RWPE2 (cell line): ENCODE data around the gene ADAMTSL2.
"Not testable (repeated sequence)": the region's sequence is repeated elsewhere in the genome, so short reads cannot be mapped to it uniquely, and the experiment has no call there.

Experiments used
- ATAC-seq: fragments of 200-7000 bp; cut with Tn5 transposase; 3 replicates; pipeline ENCODE4 v1.9.1; 2021; ENCODE audit warnings: low read depth
- DNase-seq: peaks from one replicate; pipeline ENCODE4 v3.0.0-alpha.2; 2020; ENCODE audit warnings: low spot score
- H3K27ac ChIP-seq: fragments of 450-650 bp; 2 replicates; pipeline ENCODE4 v1.5.1; 2017; ENCODE audit warnings: mild to moderate bottlenecking; ENCODE audit not compliant: poor library complexity, severe bottlenecking
- H3K27me3 ChIP-seq: fragments of 250-450 bp; sonication (Bioruptor Pico); 2 replicates; pipeline ENCODE4 v1.5.1; 2021; ENCODE audit warnings: mild to moderate bottlenecking, moderate library complexity; ENCODE audit not compliant: insufficient read depth, poor library complexity, severe bottlenecking
- H3K36me3 ChIP-seq: fragments of 250-450 bp; sonication (Bioruptor Pico); 2 replicates; pipeline ENCODE4 v1.5.1; 2020; ENCODE audit warnings: low read depth, mild to moderate bottlenecking, moderate library complexity
- H3K4me1 ChIP-seq: fragments of 250-450 bp; sonication (Bioruptor Pico); 2 replicates; pipeline ENCODE4 v1.5.1; 2021; ENCODE audit warnings: mild to moderate bottlenecking, moderate library complexity; ENCODE audit not compliant: insufficient read depth, poor library complexity, severe bottlenecking
- H3K4me3 ChIP-seq: fragments of 250-450 bp; sonication (Bioruptor Pico); 2 replicates; pipeline ENCODE4 v1.5.1; 2021; ENCODE audit warnings: mild to moderate bottlenecking, moderate library complexity; ENCODE audit not compliant: severe bottlenecking
- H3K9me3 ChIP-seq: fragments of 250-450 bp; sonication (Bioruptor Pico); 2 replicates; pipeline ENCODE4 v1.5.1; 2021; ENCODE audit warnings: mild to moderate bottlenecking, moderate library complexity; ENCODE audit not compliant: severe bottlenecking
- TF ChIP-seq, protein P1 (sequence below): fragments of 450-650 bp; IDR thresholded peaks from one replicate; pipeline ENCODE4 v1.5.1; 2017; ENCODE audit warnings: mild to moderate bottlenecking, moderate library complexity; ENCODE audit not compliant: poor library complexity, severe bottlenecking

ADAMTSL2 gene

DNA sequence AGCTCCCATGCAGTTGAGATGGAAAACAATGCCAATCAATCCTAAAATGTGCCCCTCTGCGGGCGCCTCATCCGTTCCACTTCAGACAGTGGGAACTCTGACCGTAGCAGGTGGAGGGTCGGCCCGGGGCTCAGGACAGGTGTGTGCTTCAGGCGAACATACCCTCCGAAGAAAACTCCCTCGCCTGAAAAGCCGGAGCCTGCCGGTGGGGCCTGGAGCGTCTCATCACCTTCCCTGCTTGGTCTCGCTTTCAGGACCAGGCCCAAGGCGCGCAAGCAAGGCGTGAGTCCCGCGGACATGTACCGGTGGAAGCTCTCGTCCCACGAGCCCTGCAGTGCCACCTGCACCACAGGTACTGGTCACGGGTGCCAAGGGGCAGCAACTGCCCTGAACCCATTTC is 26.4 kb downstream of the ADAMTSL2 start:
- Histone ChIP-seq H3K36me3 (no peaks in the 10 kb centered on the region), H3K4me1 (no peaks in the 10 kb centered on the region), H3K9me3 (no peaks in the 10 kb centered on the region), H3K4me3 (no peak overlapping the region), H3K27me3 (peaks cover 11% of the 10 kb centered on the region), H3K27ac (no peak overlapping the region)
- TF ChIP-seq, protein P1, sequence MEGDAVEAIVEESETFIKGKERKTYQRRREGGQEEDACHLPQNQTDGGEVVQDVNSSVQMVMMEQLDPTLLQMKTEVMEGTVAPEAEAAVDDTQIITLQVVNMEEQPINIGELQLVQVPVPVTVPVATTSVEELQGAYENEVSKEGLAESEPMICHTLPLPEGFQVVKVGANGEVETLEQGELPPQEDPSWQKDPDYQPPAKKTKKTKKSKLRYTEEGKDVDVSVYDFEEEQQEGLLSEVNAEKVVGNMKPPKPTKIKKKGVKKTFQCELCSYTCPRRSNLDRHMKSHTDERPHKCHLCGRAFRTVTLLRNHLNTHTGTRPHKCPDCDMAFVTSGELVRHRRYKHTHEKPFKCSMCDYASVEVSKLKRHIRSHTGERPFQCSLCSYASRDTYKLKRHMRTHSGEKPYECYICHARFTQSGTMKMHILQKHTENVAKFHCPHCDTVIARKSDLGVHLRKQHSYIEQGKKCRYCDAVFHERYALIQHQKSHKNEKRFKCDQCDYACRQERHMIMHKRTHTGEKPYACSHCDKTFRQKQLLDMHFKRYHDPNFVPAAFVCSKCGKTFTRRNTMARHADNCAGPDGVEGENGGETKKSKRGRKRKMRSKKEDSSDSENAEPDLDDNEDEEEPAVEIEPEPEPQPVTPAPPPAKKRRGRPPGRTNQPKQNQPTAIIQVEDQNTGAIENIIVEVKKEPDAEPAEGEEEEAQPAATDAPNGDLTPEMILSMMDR, result no peak
- ATAC-seq (no peak), DNase-seq (no peak)

DNA sequence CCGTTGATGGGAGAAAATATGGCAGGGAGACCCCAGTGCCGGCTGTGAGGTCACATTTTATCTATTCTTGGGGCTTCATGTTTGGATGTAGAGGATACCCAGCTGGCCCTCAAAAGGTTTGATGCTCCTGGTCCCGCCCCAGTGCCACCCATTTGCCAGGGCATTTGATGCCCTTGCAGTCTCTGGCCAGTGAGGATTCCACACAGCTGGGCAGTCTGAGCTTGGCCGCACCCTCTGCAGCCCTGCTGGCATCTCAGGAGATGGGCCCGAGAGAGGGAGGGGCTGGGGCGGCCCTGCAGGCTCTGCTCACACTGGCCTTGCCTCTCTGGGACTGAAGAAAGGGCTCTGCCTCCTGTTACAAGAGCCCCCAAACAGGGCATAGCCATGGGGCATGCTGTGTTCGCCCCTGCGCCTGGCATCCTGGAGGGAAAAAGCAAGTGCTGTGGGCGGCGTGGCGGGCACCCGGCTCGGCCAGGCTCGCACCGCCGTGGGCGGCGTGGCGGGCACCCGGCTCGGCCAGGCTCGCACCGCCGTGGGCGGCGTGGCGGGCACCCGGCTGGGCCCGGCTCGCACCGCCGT is 27.6 kb downstream of the ADAMTSL2 start:
- ATAC-seq (no peak), DNase-seq (no peak)
- no peaks in the 10 kb centered on the region for H3K36me3 ChIP-seq
- H3K9me3 ChIP-seq, result no peaks in the 10 kb centered on the region
- no peak overlapping the region for H3K27ac ChIP-seq
- H3K4me3 ChIP-seq, result no peak overlapping the region
- H3K4me1 ChIP-seq, result no peaks in the 10 kb centered on the region
- TF ChIP-seq, protein P1, result no peak
- peaks cover 11% of the 10 kb centered on the region for H3K27me3 ChIP-seq

DNA sequence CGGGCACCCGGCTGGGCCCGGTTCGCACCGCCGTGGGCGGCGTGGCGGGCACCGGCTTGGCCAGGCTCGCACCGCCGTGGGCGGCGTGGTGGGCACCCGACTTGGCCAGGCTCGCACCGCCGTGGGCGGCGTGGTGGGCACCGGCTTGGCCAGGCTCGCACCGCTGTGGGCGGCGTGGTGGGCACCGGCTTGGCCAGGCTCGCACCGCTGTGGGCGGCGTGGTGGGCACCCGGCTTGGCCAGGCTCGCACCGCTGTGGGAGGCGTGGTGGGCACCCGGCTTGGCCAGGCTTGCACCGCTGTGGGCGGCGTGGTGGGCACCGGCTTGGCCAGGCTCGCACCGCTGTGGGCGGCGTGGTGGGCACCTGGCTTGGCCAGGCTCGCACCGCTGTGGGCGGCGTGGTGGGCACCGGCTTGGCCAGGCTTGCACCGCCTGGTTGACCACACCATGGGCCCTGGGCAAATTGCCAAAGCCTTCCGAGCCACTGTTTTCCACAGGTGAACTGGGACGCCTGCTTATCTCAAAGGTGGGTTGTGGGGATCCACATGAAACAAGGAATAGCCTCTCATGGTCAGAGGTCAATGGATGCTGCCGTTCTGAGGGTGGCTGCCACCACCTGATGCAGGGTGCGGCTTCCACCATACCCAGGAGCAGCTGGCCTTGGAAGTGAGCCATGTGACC is 28.2 kb downstream of the ADAMTSL2 start:
- H3K27ac ChIP-seq, result no peak overlapping the region

DNA sequence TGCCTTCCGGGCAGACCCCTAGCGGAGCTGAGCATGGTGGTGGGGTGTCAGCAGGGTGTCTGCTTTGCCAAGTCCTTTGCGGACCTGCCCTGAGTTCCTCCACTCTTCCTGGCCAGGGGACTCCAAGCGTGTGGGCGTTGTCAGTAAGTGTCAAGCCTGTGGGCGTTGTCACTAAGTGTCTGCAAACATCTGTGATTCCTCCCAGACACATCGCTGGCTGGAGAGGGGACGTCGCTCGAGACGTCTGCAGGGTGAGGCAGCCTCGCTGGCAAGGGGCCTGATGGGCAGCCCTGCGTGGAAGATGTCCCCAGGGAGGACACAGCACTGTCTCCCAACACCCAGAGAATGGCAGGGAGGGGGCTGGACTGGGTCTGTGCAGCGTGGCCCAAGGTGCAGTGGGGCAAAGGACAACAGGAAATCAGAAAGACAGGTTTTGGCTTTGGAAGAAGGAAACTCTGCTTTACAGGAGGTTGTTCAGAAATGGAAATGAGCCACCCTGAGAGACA is 28.8 kb downstream of the ADAMTSL2 start:
- no peak for ATAC-seq
- no peak for DNase-seq
- no peaks in the 10 kb centered on the region for H3K9me3 ChIP-seq
- no peak overlapping the region for H3K27ac ChIP-seq
- H3K36me3 ChIP-seq, result no peaks in the 10 kb centered on the region
- no peaks in the 10 kb centered on the region for H3K4me1 ChIP-seq
- peaks cover 11% of the 10 kb centered on the region for H3K27me3 ChIP-seq
- no peak overlapping the region for H3K4me3 ChIP-seq
- TF ChIP-seq, protein P1, result no peak

More for the DNA sequence above, 28.2 kb downstream of the ADAMTSL2 start:
- no peak overlapping the region for H3K4me3 ChIP-seq
- no peaks in the 10 kb centered on the region for H3K9me3 ChIP-seq
- no peak for DNase-seq
- TF ChIP-seq, protein P1, result no peak
- peaks cover 11% of the 10 kb centered on the region for H3K27me3 ChIP-seq
- ATAC-seq, result no peak
- no peaks in the 10 kb centered on the region for H3K4me1 ChIP-seq
- H3K36me3 ChIP-seq, result no peaks in the 10 kb centered on the region

DNA sequence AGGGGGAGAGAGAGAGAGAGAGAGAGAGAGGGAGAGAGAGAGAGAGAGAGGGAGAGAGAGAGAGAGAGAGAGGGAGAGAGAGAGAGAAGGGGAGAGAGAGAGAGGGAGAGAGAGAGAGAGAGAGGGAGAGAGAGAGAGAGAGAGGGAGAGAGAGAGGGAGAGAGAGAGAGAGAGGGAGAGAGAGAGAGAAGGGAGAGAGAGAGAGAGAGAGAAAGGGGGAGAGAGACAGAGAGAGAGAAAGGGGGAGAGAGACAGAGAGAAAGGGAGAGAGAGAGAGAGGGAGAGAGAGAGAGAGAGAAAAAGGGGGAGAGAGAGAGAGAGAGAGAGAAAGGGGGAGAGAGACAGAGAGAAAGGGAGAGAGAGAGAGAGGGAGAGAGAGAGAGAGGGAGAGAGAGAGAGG is 29.3 kb downstream of the ADAMTSL2 start:
- H3K27me3 ChIP-seq, result peaks cover 11% of the 10 kb centered on the region
- H3K4me1 ChIP-seq, ATAC-seq, H3K9me3 ChIP-seq, H3K27ac ChIP-seq, H3K4me3 ChIP-seq, DNase-seq, H3K36me3 ChIP-seq: not testable (repeated sequence)
